EH (cell line): ENCODE results near the gene SIM1.

Experiments used
- DNase-seq: peaks from one replicate; pipeline ENCODE4 v3.0.0-alpha.2; 2015; ENCODE audit warnings: low read depth

The SIM1 gene, protein sequence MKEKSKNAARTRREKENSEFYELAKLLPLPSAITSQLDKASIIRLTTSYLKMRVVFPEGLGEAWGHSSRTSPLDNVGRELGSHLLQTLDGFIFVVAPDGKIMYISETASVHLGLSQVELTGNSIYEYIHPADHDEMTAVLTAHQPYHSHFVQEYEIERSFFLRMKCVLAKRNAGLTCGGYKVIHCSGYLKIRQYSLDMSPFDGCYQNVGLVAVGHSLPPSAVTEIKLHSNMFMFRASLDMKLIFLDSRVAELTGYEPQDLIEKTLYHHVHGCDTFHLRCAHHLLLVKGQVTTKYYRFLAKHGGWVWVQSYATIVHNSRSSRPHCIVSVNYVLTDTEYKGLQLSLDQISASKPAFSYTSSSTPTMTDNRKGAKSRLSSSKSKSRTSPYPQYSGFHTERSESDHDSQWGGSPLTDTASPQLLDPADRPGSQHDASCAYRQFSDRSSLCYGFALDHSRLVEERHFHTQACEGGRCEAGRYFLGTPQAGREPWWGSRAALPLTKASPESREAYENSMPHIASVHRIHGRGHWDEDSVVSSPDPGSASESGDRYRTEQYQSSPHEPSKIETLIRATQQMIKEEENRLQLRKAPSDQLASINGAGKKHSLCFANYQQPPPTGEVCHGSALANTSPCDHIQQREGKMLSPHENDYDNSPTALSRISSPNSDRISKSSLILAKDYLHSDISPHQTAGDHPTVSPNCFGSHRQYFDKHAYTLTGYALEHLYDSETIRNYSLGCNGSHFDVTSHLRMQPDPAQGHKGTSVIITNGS

GRCh38 chr6:100464903-100465700, at the start of gene SIM1:
TSS of gene SIM1 (minus strand) at chr6:100464921. CDS start at chr6:100463468, 1,453 bp downstream.
- DNase-seq: peak; percentile 98

DNA sequence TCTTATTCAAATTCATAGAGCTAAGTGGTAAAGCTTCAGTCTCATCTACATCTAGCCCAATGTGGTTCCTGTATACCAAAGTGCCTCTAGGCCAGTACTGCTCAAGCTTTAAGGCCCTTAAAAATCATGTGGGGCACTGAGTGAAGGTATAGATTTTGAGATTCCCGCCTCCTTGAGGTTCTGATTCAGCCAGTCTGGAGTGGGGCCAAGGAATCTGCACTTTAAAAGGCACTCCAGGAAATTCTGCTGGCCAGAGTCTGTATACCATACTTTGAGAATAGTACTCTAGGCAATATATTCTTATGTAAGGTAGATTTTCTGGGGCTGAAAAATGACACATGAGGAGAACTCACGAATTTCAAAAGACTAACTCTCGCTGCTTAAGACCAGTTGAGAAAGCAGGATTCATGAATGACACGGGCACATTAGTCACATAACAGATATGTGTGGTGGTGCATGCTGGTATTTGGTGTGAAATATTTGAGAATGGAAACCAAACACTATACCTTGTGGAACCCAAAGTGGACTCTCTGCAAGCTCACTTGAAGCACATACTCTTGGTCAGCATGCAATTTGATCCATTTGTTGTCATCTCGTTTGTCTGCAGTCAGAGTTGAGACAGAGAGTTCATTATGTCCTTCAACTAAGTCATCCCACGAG, 47.6 kb upstream of the SIM1 start:
- peak; percentile 77 for DNase-seq

DNA sequence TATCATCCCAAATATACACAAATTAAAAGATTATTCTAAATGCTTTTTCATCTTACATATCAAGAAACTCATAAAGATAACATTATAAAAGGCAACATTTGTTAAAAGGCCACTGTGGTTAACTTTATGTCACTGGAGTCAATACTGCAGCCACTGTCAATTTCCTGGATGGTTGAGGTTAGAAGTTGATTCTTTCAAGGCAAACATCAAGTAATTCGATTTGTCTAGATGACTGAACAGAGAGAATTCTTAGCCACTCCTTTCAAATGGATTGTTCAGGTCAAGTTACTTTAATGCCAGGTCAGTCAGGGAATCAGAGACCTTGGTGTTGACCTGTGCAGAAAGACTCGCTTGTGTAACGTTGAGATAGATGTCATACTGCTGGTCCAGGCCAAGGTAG, 44.4 kb upstream of the SIM1 start:
- DNase-seq: no peak

- DNase-seq: peak; percentile 73
These were observed 41.9 kb upstream of the SIM1 start for GRCh38 chr6:100506651-100507050.

DNA sequence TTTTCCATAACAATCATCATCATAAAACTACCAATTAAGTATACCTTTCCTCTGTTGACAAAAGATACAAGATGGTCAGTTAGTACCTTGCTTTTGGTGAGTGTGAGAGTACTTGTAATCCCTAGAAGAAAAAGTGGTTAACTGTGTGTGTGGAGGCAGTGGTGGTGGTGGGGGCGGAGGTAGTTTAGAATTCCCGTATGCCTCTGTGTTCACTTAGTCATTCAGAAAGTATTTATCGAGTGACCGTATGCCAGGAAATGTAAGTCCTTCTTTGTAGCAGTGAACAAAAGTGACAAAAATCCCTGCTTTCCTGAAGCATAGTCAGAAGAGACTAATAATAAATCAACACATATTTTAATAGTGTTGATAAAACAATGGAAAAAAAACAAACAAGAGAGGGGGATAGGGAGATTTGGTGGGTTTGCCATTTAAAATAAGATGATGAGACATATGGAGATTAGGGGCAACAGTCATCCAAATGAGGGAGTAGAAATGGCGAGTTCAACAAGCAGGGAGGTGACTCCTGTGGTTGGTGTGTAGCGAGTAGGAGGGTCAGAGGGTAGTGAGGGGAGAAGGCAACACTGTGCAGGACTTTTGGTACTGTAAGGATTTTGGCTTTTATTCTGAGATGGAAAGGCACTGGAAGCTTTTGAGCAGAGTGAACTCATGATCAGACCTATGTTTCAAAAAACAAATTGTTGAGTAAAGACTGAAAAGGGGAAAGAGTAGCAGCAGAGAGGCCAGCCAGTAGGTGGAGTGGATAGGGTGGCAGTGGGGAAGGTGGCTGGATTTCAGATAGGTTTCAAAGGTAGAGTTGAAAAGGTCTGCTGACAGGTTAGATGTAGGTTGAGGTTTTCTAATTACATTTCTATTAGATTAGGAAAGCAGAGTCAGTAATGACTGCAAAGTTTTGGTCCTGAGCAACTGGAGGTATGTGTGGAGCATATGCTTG, 40.3 kb upstream of the SIM1 start:
- peak; percentile 94 for DNase-seq

GRCh38 chr6:100503043-100503705, 38.5 kb upstream of the SIM1 start:
- no peak for DNase-seq

- DNase-seq: no peak
These were observed 28.6 kb upstream of the SIM1 start for GRCh38 chr6:100493206-100493888.

DNA sequence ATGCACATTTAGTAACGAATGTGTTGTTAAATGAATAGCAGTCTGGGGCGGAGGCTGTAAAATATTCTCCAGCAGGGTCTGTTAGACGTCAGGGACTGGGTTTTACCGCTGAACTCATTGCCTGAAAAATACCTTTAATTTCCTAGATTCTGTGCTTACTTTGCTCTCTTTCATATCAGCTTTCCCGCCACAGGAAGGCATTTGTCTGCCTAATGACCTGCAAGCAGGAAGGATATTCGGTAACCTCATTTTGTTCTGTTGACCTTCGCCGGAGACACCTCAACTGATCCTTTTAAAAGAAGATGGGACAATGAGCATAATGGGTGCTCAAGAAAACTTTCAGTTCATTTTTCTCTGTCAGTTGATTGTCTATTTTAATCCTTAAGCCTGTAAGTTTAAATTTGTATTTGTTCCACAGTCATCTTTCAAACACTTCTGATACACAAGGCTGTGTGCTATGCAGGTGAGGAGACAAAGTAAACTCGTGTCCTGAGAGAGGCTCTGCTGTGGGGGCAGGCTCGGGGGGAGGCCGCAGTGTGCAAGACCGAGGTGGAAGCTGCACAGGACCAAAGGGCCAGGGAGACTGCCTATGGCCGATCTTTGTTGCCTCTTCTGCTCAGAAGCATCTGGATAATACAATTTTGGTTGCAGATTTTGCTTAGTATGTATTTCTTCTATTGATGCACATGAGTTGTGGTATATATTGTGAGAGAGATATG, 27.4 kb upstream of the SIM1 start:
- DNase-seq: no peak

GRCh38 chr6:100490065-100490464, 25.3 kb upstream of the SIM1 start:
- DNase-seq: no peak

- peak; percentile 69 for DNase-seq
These were observed 23.5 kb upstream of the SIM1 start for GRCh38 chr6:100488244-100488643.

- DNase-seq: no peak
These were observed 22.9 kb upstream of the SIM1 start for GRCh38 chr6:100487638-100488037.

GRCh38 chr6:100485268-100485667, 20.5 kb upstream of the SIM1 start:
- DNase-seq: no peak

DNA sequence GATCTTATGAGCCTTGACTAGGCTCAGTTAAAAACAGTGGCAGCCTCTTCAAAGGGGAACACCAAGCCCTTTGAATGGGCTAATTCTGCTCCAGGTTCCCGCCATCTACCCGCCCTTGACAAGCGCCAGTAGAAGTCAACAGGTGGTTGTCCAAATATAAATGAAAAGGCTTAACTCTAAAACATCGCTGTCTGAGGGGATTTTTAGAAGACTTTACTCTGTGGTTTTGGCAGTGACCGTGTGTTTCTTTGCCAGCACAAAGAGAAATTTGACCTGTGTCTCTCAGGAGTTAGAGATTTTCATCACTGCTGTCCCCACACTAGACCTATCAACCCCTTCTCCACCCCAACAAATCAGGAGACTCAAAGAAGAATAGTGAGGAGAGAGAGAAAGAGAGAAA, 19.8 kb upstream of the SIM1 start:
- DNase-seq: no peak

DNA sequence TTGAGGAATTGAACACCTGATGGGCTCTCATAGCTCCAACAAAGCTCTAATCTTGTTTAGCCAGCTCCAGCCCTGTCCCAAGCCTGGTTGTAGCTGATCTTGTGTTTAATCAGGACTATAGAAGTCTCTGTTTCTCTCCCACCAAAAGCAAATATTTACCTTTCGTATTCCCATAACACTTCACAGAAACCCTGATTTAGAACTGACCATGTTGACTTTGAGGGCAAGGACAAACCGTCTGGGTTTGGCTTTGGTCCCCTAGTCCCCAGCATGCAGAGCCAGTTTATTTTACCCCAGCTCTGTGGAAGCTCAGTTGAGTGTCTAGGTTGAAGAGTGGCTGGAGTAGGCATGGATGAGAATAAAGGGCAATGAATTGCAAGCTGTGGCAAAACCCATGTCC, 18.0 kb upstream of the SIM1 start:
- DNase-seq: no peak

GRCh38 chr6:100479179-100480035, 14.7 kb upstream of the SIM1 start:
- peak; percentile 60 for DNase-seq

DNA sequence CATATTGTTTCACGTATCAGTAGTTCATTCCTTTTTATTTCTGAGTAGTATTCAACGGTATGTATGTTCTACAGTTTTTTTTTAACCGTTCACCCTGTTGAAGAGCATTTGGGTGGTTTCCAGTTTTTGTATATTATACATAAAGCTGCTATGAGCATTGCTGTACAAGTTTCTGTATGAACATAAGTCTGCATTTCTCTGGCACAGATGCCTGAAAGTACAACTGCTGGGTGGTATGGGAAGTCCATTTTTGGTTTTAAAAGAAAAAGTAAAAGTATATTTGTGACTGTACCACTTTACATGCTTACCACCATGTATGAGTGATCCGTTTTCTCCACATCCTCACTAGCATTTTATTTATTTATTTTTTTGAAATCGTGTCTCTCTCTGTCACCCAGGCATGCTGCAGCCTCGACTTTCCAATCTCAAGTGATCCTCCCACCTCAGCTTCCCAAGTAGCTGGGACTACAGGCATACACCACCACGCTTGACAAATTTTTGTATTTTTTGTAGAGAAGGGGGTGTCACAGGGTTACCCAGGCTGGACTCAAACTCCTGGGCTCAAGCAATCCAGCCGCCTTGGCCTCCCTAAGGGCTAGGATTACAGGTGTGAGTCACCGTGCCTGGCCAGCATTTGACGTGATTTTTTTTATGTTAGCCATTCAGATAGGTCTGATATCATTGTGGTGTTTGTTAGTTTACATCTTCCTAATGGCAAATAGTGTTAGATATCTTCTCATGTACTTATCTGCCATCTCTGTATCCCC, 11.0 kb upstream of the SIM1 start:
- DNase-seq: peak; percentile 52

DNA sequence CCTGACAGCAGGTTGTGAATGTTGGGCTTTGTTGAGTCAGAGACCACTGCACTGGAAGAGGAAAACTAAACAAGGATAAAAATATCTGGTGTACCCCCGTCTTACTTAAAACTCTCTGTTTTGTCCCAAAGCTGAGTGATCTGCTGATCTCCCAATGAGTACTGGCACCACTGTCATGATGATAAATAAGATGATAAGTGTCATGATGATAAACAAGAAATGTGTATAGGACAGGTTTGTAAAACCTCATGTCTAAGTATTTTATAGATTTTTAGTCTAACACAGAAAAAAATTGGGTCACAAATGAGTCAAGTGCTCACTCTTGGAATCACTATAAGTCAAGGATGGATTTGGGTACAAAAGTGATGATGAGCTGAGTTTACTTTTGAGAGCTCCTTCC, 8.5 kb upstream of the SIM1 start:
- no peak for DNase-seq
